CD4-positive, alpha-beta memory T cell (primary cell): Measurements from ENCODE around the gene C17orf50. TPM values are rescaled to one million over a fixed set of nuclear protein-coding genes. Genes with fewer than 3 reads are reported as not detected.

Experiments
- CTCF ChIA-PET: fragments of 350-600 bp; sonication (Branson Sonifier 250); formaldehyde crosslinking; loops from one replicate; lab custom pipeline; 2021; ENCODE audit warnings: inconsistent platforms; ENCODE audit not compliant: partially characterized antibody; lab: Charles Lee
- POLR2A ChIA-PET: fragments of 350-600 bp; sonication (Branson Sonifier 250); formaldehyde crosslinking; loops from one replicate; lab custom pipeline; 2021; ENCODE audit not compliant: partially characterized antibody; lab: Charles Lee
- DNase-seq, 5 donors: peaks; one replicate each; pipeline versions ENCODE4 v3.0.0 to v3.0.0-alpha.2; 2020 to 2022; ENCODE audit warnings: mixed read lengths in 1 of 5
- H3K27ac ChIP-seq: one replicate; pipeline ENCODE4 v1.7.0; 2013; ENCODE audit warnings: low read depth, low read length
- H3K27me3 ChIP-seq: 2 replicates; pipeline ENCODE4 v1.7.0; 2013; ENCODE audit warnings: mild to moderate bottlenecking, low read length, moderate library complexity; ENCODE audit not compliant: insufficient read depth
- H3K36me3 ChIP-seq: 2 replicates; pipeline ENCODE4 v1.7.0; 2013; ENCODE audit warnings: mild to moderate bottlenecking, low read length, moderate library complexity; ENCODE audit not compliant: insufficient read depth
- H3K4me1 ChIP-seq: 2 replicates; pipeline ENCODE4 v1.7.0; 2013; ENCODE audit warnings: mild to moderate bottlenecking, low read length, moderate library complexity; ENCODE audit not compliant: insufficient read depth
- H3K4me3 ChIP-seq, 2 donors: one replicate each; pipeline ENCODE4 v1.7.0; 2013; ENCODE audit warnings: low read length in 2 of 2, mild to moderate bottlenecking in 1 of 2
- H3K9me3 ChIP-seq, 2 donors: one replicate each; pipeline ENCODE4 v1.7.0; 2013; ENCODE audit warnings: low read length in 2 of 2, control low read depth in 1 of 2; ENCODE audit not compliant: control insufficient read depth in 1 of 2
- H3K27ac Mint-ChIP-seq, 7 donors: one replicate each; pipeline ENCODE4 v1.8.0; 2020 to 2021; ENCODE audit warnings: mixed read lengths in 7 of 7, mild to moderate bottlenecking in 6 of 7, inconsistent platforms in 3 of 7, moderate library complexity in 3 of 7
- H3K27me3 Mint-ChIP-seq, 2 donors: one replicate each; pipeline ENCODE4 v1.8.0; 2020 to 2021; ENCODE audit warnings: mixed read lengths in 2 of 2
- H3K36me3 Mint-ChIP-seq, 2 donors: one replicate each; pipeline ENCODE4 v1.8.0; 2020 to 2021; ENCODE audit warnings: mixed read lengths in 2 of 2, inconsistent platforms in 1 of 2, mild to moderate bottlenecking in 1 of 2
- H3K4me1 Mint-ChIP-seq, 4 donors: one replicate each; pipeline ENCODE4 v1.8.0; 2020 to 2021; ENCODE audit warnings: mixed read lengths in 4 of 4, mild to moderate bottlenecking in 1 of 4
- H3K4me3 Mint-ChIP-seq, 8 donors: one replicate each; pipeline ENCODE4 v1.8.0; 2020 to 2021; ENCODE audit warnings: mixed read lengths in 8 of 8, mild to moderate bottlenecking in 7 of 8, moderate library complexity in 6 of 8, inconsistent platforms in 3 of 8
- H3K9me3 Mint-ChIP-seq, 8 donors: one replicate each; pipeline ENCODE4 v1.8.0; 2020 to 2021; ENCODE audit warnings: mixed read lengths in 8 of 8, mild to moderate bottlenecking in 5 of 8, inconsistent platforms in 3 of 8, moderate library complexity in 1 of 8
- intact Hi-C: fragments of 100-400 bp; cut with micrococcal nuclease; formaldehyde crosslinking; loops from one replicate; pipeline ENCODE4 v1.15.1; 2023
- polyA plus RNA-seq, 2 donors: library from polyadenylated mRNA; unstranded; fragments of 300-500 nt; fragmentation: Illumina TruSeq; gene quantifications; one replicate each; pipeline ENCODE4 v1.2.3, GENCODE V29; 2021
- total RNA-seq, 2 experiments: library from RNA; stranded (reverse); gene quantifications; one replicate each; pipeline ENCODE4 v1.2.3, GENCODE V29; 2021

Gene C17orf50
- total and polyA plus RNA-seq, 4 experiments from 2014 or later = not detected

- peak overlapping the region in 4 of 8 donors; percentile 34 to 77 (median 62) for H3K4me3 Mint-ChIP-seq
- peak overlapping the region in 1 of 7 donors; percentile 63 for H3K27ac Mint-ChIP-seq
- intact Hi-C loops = no loop called here
These were observed 27.3 kb upstream of the C17orf50 start for GRCh38 chr17:35733366-35733765.

GRCh38 chr17:35734396-35734795, 26.3 kb upstream of the C17orf50 start:
- Histone ChIP-seq H3K4me1 (peaks cover 12% of the 10 kb centered on the region), H3K27ac (no peak overlapping the region), H3K27me3 (no peaks in the 10 kb centered on the region), H3K9me3 (no peaks in the 10 kb centered on the region), H3K4me3 (no peak overlapping the region), H3K36me3 (no peaks in the 10 kb centered on the region)
- CTCF ChIA-PET = interaction anchor here (0.7 kb wide), 1 partner anchor 30 kb away, joined by 3 read pairs; no protein-coding TSS in a partner anchor
- no peak for DNase-seq
- Mint-ChIP-seq H3K36me3 (peaks cover 0 to 6% of the 10 kb centered on the region in 2 donors), H3K27ac (no peak overlapping the region), H3K4me1 (peaks cover 9 to 27% (median 18%) of the 10 kb centered on the region in 4 donors), H3K27me3 (no peaks in the 10 kb centered on the region), H3K9me3 (no peaks in the 10 kb centered on the region), H3K4me3 (no peak overlapping the region)
- intact Hi-C loops = no loop called here
- POLR2A ChIA-PET = no interaction called here

More at GRCh38 chr17:35733366-35733765, 27.3 kb upstream of the C17orf50 start:
- Mint-ChIP-seq H3K4me1 (peaks cover 9 to 32% (median 18%) of the 10 kb centered on the region in 4 donors), H3K9me3 (no peaks in the 10 kb centered on the region), H3K27me3 (no peaks in the 10 kb centered on the region), H3K36me3 (peaks cover 0 to 9% of the 10 kb centered on the region in 2 donors)
- Histone ChIP-seq H3K4me3 (no peak overlapping the region), H3K4me1 (peaks cover 12% of the 10 kb centered on the region), H3K9me3 (no peaks in the 10 kb centered on the region), H3K36me3 (no peaks in the 10 kb centered on the region), H3K27ac (no peak overlapping the region), H3K27me3 (no peaks in the 10 kb centered on the region)
- DNase-seq = no peak
- CTCF ChIA-PET = no interaction called here
- POLR2A ChIA-PET = no interaction called here

- Histone ChIP-seq H3K9me3 (no peaks in the 10 kb centered on the region), H3K36me3 (no peaks in the 10 kb centered on the region), H3K4me3 (no peak overlapping the region), H3K27me3 (no peaks in the 10 kb centered on the region), H3K4me1 (peaks cover 12% of the 10 kb centered on the region), H3K27ac (no peak overlapping the region)
- H3K36me3 Mint-ChIP-seq = peaks cover 0 to 4% of the 10 kb centered on the region in 2 donors
- ChIA-PET CTCF (no interaction called here), POLR2A (no interaction called here)
- peak overlapping the region in 2 of 7 donors; percentile 9 to 66 for H3K27ac Mint-ChIP-seq
- no peaks in the 10 kb centered on the region for H3K9me3 Mint-ChIP-seq
- H3K27me3 Mint-ChIP-seq = peaks cover 4 to 8% of the 10 kb centered on the region in 2 donors
- no peak for DNase-seq
- peak overlapping the region in 1 of 8 donors; percentile 8 for H3K4me3 Mint-ChIP-seq
- peaks cover 11 to 24% (median 17%) of the 10 kb centered on the region in 4 donors for H3K4me1 Mint-ChIP-seq
- intact Hi-C loops = no loop called here
These were observed 25.5 kb upstream of the C17orf50 start for GRCh38 chr17:35735036-35735805.

GRCh38 chr17:35736236-35736635, 24.5 kb upstream of the C17orf50 start:
- Mint-ChIP-seq H3K9me3 (no peaks in the 10 kb centered on the region), H3K4me3 (no peak overlapping the region), H3K4me1 (peaks cover 2 to 17% (median 10%) of the 10 kb centered on the region in 4 donors), H3K27ac (no peak overlapping the region), H3K36me3 (no peaks in the 10 kb centered on the region), H3K27me3 (peaks cover 4 to 13% of the 10 kb centered on the region in 2 donors)
- peaks cover 2% of the 10 kb centered on the region for H3K4me1 ChIP-seq
- no peak for DNase-seq
- H3K36me3 ChIP-seq = no peaks in the 10 kb centered on the region
- ChIA-PET POLR2A (no interaction called here), CTCF (interaction anchor here (0.8 kb wide), 1 partner anchor 28 kb away, joined by 3 read pairs; no protein-coding TSS in a partner anchor)
- no peak overlapping the region for H3K4me3 ChIP-seq
- intact Hi-C loops = no loop called here
- no peaks in the 10 kb centered on the region for H3K27me3 ChIP-seq
- no peak overlapping the region for H3K27ac ChIP-seq
- H3K9me3 ChIP-seq = no peaks in the 10 kb centered on the region

- DNase-seq = no peak
- Mint-ChIP-seq H3K36me3 (no peaks in the 10 kb centered on the region), H3K27me3 (peaks cover 14 to 27% of the 10 kb centered on the region in 2 donors), H3K9me3 (no peaks in the 10 kb centered on the region), H3K4me1 (peaks cover 3 to 16% (median 10%) of the 10 kb centered on the region in 4 donors), H3K27ac (no peak overlapping the region), H3K4me3 (no peak overlapping the region)
- H3K4me3 ChIP-seq = no peak overlapping the region
- H3K9me3 ChIP-seq = no peaks in the 10 kb centered on the region
- no peaks in the 10 kb centered on the region for H3K27me3 ChIP-seq
- POLR2A ChIA-PET = no interaction called here
- intact Hi-C loops = no loop called here
- CTCF ChIA-PET = interaction anchor here (1.0 to 1.9 kb wide), 3 partner anchors 9 to 25 kb away, joined by 4 to 7 read pairs (median 4); no protein-coding TSS in a partner anchor
- H3K4me1 ChIP-seq = no peaks in the 10 kb centered on the region
- no peaks in the 10 kb centered on the region for H3K36me3 ChIP-seq
- no peak overlapping the region for H3K27ac ChIP-seq
These were observed 22.1 kb upstream of the C17orf50 start for GRCh38 chr17:35738519-35739133.

DNA sequence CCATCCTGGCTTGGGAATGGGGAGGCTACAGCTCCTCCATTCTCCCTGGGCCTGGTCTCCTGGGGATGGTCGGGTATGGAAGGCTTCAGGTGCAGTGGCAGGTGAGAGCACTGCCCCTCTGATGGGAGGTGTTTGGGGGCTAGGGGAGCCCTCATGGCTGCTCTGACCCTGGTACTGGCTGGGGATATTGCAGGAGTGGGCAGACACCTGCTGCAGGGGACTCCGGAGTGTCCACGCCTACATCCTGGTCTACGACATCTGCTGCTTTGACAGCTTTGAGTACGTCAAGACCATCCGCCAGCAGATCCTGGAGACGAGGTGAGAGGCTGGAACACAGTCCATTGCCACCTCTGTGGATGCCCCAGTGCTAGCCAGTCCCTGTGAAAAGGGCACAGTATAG, 20.5 kb upstream of the C17orf50 start:
- Histone ChIP-seq H3K4me1 (no peaks in the 10 kb centered on the region), H3K9me3 (no peaks in the 10 kb centered on the region), H3K27ac (no peak overlapping the region), H3K4me3 (no peak overlapping the region), H3K27me3 (no peaks in the 10 kb centered on the region), H3K36me3 (no peaks in the 10 kb centered on the region)
- H3K4me3 Mint-ChIP-seq = no peak overlapping the region
- H3K4me1 Mint-ChIP-seq = peaks cover 3 to 16% (median 10%) of the 10 kb centered on the region in 4 donors
- H3K9me3 Mint-ChIP-seq = no peaks in the 10 kb centered on the region
- POLR2A ChIA-PET = no interaction called here
- CTCF ChIA-PET = interaction anchor here (1.9 kb wide), 1 partner anchor 24 kb away, joined by 6 read pairs; no protein-coding TSS in a partner anchor
- no peak overlapping the region for H3K27ac Mint-ChIP-seq
- no peak for DNase-seq
- peaks cover 17 to 33% of the 10 kb centered on the region in 2 donors for H3K27me3 Mint-ChIP-seq
- intact Hi-C loops = no loop called here
- H3K36me3 Mint-ChIP-seq = no peaks in the 10 kb centered on the region
